Spleen (tissue), 11 donors: Measurements from ENCODE around the gene CYB5D1. TPM values are rescaled to one million over a fixed set of nuclear protein-coding genes. Genes with fewer than 3 reads are reported as not detected.

ENCODE experiments used
- DNase-seq: peaks from one replicate; pipeline ENCODE4 v3.0.0-alpha.2; 2020
- H3K27ac ChIP-seq, 8 donors: fragments of 200-600 bp; sonication (generic) in 7 of 8; 1 replicate in 4 of 8; 2 replicates in 4 of 8; pipeline versions ENCODE4 v1.5.0 to v1.8.0; 2016 to 2021; ENCODE audit warnings: inconsistent platforms in 4 of 8, mild to moderate bottlenecking in 4 of 8, moderate library complexity in 1 of 8
- H3K27me3 ChIP-seq, 7 donors: fragments of 200-600 bp; sonication (generic) in 6 of 7; replicated peaks in 1 of 7; 1 replicate in 4 of 7; 2 replicates in 3 of 7; pipeline versions ENCODE4 v1.5.0 to v1.8.0; 2016 to 2021; ENCODE audit warnings: inconsistent platforms in 3 of 7, mild to moderate bottlenecking in 1 of 7
- H3K36me3 ChIP-seq, 6 donors: fragments of 200-600 bp; sonication (generic) in 5 of 6; 1 replicate in 4 of 6; 2 replicates in 2 of 6; pipeline versions ENCODE4 v1.5.0 to v1.8.0; 2016 to 2021; ENCODE audit warnings: inconsistent platforms in 2 of 6
- H3K4me1 ChIP-seq, 6 donors: fragments of 200-600 bp; sonication (generic) in 5 of 6; 1 replicate in 3 of 6; 2 replicates in 3 of 6; pipeline versions ENCODE4 v1.5.0 to v1.8.0; 2016 to 2021; ENCODE audit warnings: inconsistent platforms in 3 of 6
- H3K4me3 ChIP-seq, 8 donors: fragments of 200-600 bp; sonication (generic) in 7 of 8; 1 replicate in 4 of 8; 2 replicates in 4 of 8; pipeline versions ENCODE4 v1.5.0 to v1.8.0; 2016 to 2021; ENCODE audit warnings: inconsistent platforms in 4 of 8, mild to moderate bottlenecking in 4 of 8, moderate library complexity in 2 of 8
- H3K9me3 ChIP-seq, 8 donors: fragments of 200-600 bp; sonication (generic) in 7 of 8; 1 replicate in 4 of 8; 2 replicates in 4 of 8; pipeline versions ENCODE4 v1.5.0 to v1.8.0; 2016 to 2021; ENCODE audit warnings: inconsistent platforms in 4 of 8
- CTCF ChIP-seq, 11 experiments: fragments of 200-600 bp in 7 of 11; fragments of 450-650 bp in 4 of 11; sonication (generic) in 4 of 11; IDR thresholded peaks in 8 of 11; conservative IDR thresholded peaks in 3 of 11; 1 replicate in 7 of 11; 2 replicates in 4 of 11; pipeline versions ENCODE4 v1.4.0 to v1.8.0; 2016 to 2021; ENCODE audit warnings: antibody characterized with exemption in 11 of 11, inconsistent platforms in 4 of 11, mild to moderate bottlenecking in 1 of 11
- POLR2A ChIP-seq, 3 donors: fragments of 450-650 bp; IDR thresholded peaks; one replicate each; pipeline ENCODE4 v1.5.1; 2017; ENCODE audit warnings: antibody characterized with exemption in 3 of 3, mild to moderate bottlenecking in 1 of 3
- POLR2AphosphoS5 ChIP-seq, 3 donors: sonication (generic); formaldehyde crosslinking; IDR thresholded peaks; one replicate each; pipeline ENCODE4 v1.5.1; 2017; ENCODE audit warnings: antibody characterized with exemption in 3 of 3
- WGBS, 5 donors: extraction: QIAGEN DNeasy Blood & Tissue Kit in 3 of 5; methylation state at CpG; one replicate each; pipeline versions ENCODE4 v1.1.5 to v1.1.7; 2013 to 2018; 5-methylcytosine and 5-hydroxymethylcytosine counted together
- intact Hi-C: fragments of 100-400 bp; cut with DNase I; formaldehyde crosslinking; loops from one replicate; pipeline ENCODE4 v1.15.0; 2023; ENCODE audit warnings: low total_unique reads
- polyA plus RNA-seq, 3 donors: library from polyadenylated mRNA; stranded (reverse); fragments of 200-250 nt; gene quantifications; one replicate each; pipeline ENCODE4 v1.2.1, GENCODE V29; 2013
- total RNA-seq, 7 donors: library from RNA; depleted of rRNA in 3 of 7; stranded (reverse); fragments of >200 nt in 3 of 7; fragmentation: NEBNext Ultra II Directional in 4 of 7; extraction: Animal tissue kit (Norgen Biotek cat#: 25700) in 4 of 7; gene quantifications; one replicate each; pipeline versions ENCODE4 v1.1.0 to v1.2.1, GENCODE V29; 2016 to 2021
- donor health status: healthy with polysubstance abuse.
- donor health status: DM: no; HTN: no; CAD: no; lungs with moderate emphysema.
- donor health status: DM: no; HTN: no; CAD: no.
- donor health status: Bipolar disorder and iron deficiency.
- donor health status: healthy.
- donor health status: DM: no; HTN: no; CAD: no.
- donor health status: DM: yes; HTN: yes; CAD: no.

CYB5D1 gene
- total and polyA plus RNA-seq, 10 donors: 2.1 to 13.2 (median 5.0) TPM

- Histone ChIP-seq H3K36me3 (peaks cover 0 to 2% (median 0%) of the 10 kb centered on the region in 6 donors), H3K4me1 (peaks cover 33 to 63% (median 43%) of the 10 kb centered on the region in 6 donors), H3K9me3 (no peaks in the 10 kb centered on the region), H3K27me3 (peaks cover 0 to 6% (median 0%) of the 10 kb centered on the region in 7 donors), H3K4me3 (peak overlapping the region; percentile 72 to 86 (median 83)), H3K27ac (peak overlapping the region; percentile 88 to 100 (median 95))
- 0 to 1% (median 1%) methylated on average over 11 to 20 of the region's 20 CpGs for WGBS, 5 donors
- intact Hi-C loops: no loop called here
- TF ChIP-seq CTCF (IDR thresholded peaks at IDR 0.05 in 8 of 11, conservative IDR thresholded peaks at IDR 0.05 in 3 of 11) (no peak), POLR2AphosphoS5 (IDR thresholded peaks at IDR 0.05) (no peak), POLR2A (IDR thresholded peaks at IDR 0.05) (no peak)
- peak; percentile 94 for DNase-seq
Measured at GRCh38 chr17:7834542-7834956, 23.3 kb upstream of the CYB5D1 start.

- Histone ChIP-seq H3K9me3 (no peaks in the 10 kb centered on the region), H3K36me3 (peaks cover 0 to 8% (median 0%) of the 10 kb centered on the region in 6 donors), H3K27me3 (peaks cover 0 to 6% (median 0%) of the 10 kb centered on the region in 7 donors), H3K4me3 (peak overlapping the region; percentile 72 to 86 (median 83)), H3K4me1 (peaks cover 33 to 69% (median 50%) of the 10 kb centered on the region in 6 donors), H3K27ac (peak overlapping the region; percentile 88 to 100 (median 95))
- intact Hi-C loops: no loop called here
- WGBS, 5 donors: 0 to 1% (median 1%) methylated on average over 39 to 69 of the region's 69 CpGs
- TF ChIP-seq CTCF (IDR thresholded peaks at IDR 0.05 in 8 of 11, conservative IDR thresholded peaks at IDR 0.05 in 3 of 11) (peak; percentile 73 to 92 (median 89)), POLR2A (IDR thresholded peaks at IDR 0.05) (peak in 2 of 3 donors; percentile 63 to 66), POLR2AphosphoS5 (IDR thresholded peaks at IDR 0.05) (peak; percentile 87 to 93 (median 87))
- peak; percentile 95 for DNase-seq
Measured at GRCh38 chr17:7834957-7835813, 22.6 kb upstream of the CYB5D1 start.

- H3K27ac ChIP-seq: peak overlapping the region; percentile 88 to 100 (median 95)
- peaks cover 0 to 17% (median 0%) of the 10 kb centered on the region in 6 donors for H3K36me3 ChIP-seq
- peak in 1 of 3 donors; percentile 76 for TF ChIP-seq POLR2A (IDR thresholded peaks at IDR 0.05)
- peak in 2 of 3 donors; percentile 59 to 71 for TF ChIP-seq POLR2AphosphoS5 (IDR thresholded peaks at IDR 0.05)
- TF ChIP-seq CTCF (IDR thresholded peaks at IDR 0.05 in 8 of 11, conservative IDR thresholded peaks at IDR 0.05 in 3 of 11): peak in 1 of 11 experiments; percentile 6
- H3K9me3 ChIP-seq: no peaks in the 10 kb centered on the region
- 0 to 1% (median 1%) methylated on average over 45 to 61 of the region's 61 CpGs for WGBS, 5 donors
- H3K4me3 ChIP-seq: peak overlapping the region; percentile 72 to 86 (median 83)
- H3K27me3 ChIP-seq: peaks cover 0 to 4% (median 0%) of the 10 kb centered on the region in 7 donors
- no peak for DNase-seq
- intact Hi-C loops: no loop called here
- peaks cover 40 to 77% (median 58%) of the 10 kb centered on the region in 6 donors for H3K4me1 ChIP-seq
Measured at GRCh38 chr17:7835814-7836595, 21.8 kb upstream of the CYB5D1 start.
